NCI-H1105 treated with DMSO at 0.1 percent for 48 hours (cell line): Measurements from ENCODE around the gene STAP2.

Source experiments
- DNase-seq: peaks from one replicate; lab custom pipeline; 2025; lab: John Stamatoyannopoulos, UW

Gene STAP2, protein sequence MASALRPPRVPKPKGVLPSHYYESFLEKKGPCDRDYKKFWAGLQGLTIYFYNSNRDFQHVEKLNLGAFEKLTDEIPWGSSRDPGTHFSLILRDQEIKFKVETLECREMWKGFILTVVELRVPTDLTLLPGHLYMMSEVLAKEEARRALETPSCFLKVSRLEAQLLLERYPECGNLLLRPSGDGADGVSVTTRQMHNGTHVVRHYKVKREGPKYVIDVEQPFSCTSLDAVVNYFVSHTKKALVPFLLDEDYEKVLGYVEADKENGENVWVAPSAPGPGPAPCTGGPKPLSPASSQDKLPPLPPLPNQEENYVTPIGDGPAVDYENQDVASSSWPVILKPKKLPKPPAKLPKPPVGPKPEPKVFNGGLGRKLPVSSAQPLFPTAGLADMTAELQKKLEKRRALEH

GRCh38 chr19:4338441-4339355, at the start of gene STAP2:
Gene STAP2, minus strand, starts transcription at chr19:4338827. Its CDS starts 74 bp downstream, at chr19:4338753.
- no peak for DNase-seq

DNA sequence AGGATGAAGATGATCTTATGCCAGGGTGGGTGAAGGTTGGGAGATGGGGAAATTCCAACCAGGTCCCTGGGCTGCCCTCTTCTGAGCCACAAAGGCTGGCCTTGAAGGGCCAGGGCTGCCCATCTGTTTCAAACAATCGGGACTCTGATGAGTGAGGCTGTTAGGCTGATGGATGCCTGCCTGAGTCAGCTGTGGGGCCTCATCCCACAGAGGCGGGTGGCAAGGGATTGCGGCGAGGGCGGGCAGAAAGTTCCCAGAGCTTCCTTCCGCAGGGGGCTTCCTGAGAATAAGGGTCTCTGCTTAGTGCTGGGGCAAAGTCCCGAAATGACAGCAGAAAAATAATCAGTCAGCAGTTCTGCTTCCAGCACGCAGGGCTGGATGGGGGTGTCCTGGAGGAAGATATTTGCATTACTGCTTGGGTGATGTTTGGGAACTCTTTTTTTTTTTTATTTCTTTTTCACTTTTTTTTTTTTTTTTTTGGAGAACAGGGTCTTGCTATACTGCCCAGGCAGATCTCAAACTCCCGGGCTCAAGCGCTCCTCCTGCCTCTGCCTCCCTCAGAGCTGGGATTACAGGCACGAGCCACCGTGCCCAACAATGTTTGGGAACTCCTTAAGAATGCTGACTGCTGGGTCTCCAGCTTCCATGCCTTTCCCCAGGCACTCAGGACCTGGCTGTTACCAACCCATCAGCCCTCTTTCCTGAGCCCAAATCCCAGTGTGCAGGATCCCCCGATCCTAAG, 47.6 kb upstream of the STAP2 start:
- no peak for DNase-seq

DNA sequence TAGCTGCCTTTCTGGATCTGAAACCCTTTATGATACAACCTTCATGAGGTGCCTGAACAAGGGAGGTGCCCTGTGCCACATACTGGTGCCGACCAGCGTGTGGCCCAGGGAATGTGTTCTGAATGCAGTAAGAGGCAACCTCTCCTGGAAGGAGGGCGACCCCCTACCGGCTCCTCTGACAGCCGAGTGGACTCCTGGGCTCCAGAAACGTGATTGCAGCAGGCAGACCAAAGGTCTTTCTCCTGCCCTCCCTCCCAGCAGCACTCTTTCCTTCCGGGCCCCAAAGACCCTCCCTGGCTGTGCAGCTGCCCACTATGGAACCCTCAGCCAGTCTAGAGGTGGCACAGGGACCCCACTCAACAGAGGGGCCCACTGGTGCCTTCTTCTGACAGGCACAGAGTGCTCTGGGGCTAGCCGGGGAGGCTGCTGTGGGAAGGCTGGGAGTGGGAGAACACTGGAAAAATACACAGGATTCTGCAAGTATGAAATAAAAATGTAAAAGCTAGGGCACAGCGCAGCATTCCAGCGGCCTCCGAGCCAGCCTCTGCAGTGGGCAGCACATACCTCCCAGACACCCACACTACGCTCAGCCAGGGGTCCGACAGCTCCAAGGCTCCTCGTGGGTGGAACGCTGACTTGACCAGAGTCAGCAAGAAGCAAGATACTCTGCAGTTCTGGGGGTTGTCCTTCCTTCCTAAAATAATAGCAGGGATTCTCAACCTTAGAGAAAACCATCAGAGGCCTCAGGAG, 46.8 kb upstream of the STAP2 start:
- DNase-seq, result no peak

DNA sequence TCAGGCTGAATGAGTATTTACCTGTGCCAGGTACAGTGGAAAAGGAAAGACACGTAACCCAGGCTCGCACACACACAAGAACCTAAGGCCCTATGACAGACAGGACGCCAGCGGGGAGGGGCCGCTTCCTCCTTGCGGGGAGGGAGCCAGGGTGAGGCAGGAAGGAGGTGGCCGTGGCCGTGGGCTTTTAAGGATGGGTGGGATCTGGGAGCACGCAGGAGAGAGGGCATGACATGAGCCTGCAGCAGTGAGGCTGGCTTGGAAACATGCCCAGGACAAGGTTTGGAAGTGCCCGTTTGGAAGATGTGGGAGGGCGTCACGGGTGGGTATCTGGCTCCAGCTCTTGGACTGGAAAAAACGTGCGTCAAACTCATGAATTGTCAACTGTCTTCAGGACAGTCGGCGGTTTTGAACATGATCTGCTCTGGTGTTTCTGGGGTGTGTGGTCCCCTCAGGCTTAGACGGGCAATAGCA, 41.7 kb upstream of the STAP2 start:
- no peak for DNase-seq

DNA sequence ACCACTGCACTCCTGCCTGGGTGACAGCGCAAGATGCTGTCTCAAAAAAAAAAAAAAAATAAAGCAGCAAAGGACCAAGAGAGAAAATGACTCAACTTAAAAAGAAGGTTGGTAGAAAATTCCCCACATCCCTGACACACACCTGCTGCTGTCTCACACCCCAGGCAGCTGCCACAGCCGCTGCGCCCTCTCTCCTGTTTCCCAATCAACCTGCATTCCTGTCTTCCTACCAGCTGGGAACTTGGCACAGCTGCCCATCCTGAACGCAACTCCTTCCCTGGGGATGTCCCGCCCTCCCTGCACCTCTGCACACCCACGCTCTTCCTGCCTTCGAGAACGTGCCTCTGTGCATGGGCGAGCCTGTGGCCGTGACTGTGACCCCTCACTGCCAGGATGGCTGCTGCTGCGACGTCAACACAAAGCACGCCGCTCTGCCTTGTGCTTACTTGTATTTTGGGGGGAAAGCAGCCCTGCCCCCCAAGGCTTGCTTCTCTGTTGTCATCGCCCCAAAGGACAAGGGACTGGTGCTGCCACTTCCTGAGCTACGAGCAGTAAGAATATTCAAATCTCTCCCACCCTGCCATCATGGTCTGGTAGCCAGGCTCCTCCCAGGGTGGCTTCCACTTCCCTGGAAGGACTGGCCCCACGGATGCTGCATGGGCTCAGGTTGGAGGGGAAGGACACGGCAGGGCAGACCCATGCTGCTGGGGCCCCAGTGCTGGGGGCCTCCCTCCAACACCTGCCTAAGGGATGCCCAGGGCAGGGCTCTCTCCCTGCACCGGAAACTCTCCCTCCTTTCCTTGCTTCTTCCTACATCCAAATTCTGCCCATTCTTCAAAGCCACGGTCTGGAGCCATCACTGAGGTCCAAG, 41.0 kb upstream of the STAP2 start:
- peak; percentile 41 for DNase-seq

GRCh38 chr19:4378886-4379285, 40.3 kb upstream of the STAP2 start:
- DNase-seq, result no peak

DNA sequence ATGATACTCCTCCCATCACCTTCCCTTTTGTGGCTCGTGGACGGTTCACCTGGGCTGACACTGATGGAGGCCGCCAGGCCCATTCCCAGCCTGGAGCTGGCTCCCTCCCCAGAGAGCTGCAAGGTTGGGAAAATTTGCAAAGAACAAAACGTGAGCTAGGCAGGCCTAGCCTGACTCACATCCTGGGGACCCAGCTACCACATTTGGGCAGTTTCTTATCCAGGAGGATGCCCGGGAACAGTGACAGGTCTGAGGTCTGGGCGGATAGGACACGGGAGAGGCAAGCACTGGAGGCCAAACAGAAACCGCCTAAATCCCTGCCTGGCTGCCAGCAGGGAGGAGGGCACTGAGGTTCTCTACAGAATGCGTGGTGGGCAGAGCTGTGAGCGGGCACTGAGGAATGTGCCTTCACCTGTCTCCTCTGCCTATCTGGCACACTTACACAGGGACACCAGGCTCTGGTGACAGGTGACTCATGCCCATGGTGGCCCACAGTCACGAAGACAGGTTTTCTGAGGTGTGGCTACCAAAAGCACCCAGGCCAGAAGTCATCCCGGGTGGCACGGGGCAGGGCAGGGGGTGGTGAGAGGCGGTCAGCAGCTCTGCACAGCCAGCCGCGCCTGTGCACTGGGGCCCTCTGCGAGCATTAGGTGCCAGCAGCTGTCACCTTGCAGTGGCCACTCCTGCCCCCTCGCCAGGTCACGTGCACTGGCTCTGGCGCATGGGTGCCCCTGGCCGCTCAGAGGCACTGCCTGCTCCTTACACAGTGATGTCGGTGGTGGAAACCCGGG, 38.6 kb upstream of the STAP2 start:
- DNase-seq, result no peak

- DNase-seq, result no peak
These were observed 38.0 kb upstream of the STAP2 start for GRCh38 chr19:4376671-4376990.

DNA sequence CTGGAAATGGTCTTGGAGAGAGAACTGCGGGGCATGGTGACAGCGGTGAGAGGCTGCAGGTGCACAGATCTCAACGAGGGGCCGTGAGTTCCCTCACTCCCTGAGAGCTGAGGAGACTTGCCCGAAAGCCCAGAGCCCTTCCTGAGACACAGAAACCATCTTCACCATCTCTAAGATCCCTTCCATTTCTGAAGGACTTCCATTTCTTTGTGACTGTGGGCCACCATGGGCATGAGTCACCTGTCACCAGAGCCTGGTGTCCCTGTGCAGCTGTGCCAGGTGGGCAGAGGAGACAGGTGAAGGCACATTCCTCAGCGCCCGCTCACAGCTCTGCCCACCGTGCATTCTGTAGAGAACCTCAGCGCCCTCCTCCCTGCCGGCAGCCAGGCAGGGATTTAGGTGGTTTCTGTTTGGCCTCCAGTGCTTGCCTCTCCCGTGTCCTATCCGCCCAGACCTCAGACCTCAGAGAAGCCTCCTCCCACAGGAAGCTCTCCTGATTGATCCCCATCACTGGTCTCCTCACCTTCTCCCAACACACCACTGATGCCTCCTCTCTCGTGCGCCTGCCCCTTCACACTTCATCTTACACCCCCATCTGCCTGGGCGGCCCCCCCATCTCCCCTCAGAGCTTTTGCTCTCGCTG, 37.5 kb upstream of the STAP2 start:
- no peak for DNase-seq

DNA sequence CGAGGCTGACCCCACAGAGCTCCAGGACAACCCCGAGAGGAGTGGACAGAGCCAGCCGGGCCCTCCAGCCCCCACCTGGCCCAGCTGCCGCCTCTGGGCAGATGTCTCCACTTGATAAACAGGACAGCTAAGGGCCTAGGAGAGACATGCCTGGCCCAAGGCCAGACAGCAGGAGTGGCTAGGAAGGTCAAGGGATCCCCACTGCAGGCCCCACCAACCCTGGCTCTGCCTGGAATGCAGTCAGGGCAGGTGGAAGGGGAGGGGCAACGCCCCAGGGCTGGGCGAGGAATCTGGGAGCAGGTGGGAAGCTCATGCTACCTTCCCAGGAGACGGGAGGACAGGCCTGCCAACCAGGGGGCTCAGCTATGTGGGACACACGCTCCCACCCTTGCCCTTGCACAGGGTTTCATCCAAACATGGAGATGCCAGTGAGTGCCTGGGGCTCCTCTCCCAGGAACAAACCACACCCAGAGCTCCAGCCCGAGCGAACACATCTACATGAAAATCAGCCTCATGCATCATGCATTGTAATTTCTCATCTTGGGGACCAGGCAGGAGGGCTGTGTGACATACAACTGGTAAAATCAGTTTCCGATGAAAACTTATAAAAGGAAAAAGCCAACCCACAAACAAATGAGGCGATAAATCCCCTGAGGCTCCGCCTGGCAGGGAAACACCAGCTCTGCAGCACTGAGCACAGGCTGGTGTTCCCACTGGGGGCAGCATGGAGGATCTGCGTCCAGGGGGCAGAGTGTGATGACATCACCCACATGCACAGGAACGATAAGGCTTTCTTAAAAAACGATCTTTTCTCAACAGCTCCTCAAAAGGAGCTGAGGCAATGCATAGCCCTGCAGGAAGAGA, 36.8 kb upstream of the STAP2 start:
- DNase-seq, result no peak

DNA sequence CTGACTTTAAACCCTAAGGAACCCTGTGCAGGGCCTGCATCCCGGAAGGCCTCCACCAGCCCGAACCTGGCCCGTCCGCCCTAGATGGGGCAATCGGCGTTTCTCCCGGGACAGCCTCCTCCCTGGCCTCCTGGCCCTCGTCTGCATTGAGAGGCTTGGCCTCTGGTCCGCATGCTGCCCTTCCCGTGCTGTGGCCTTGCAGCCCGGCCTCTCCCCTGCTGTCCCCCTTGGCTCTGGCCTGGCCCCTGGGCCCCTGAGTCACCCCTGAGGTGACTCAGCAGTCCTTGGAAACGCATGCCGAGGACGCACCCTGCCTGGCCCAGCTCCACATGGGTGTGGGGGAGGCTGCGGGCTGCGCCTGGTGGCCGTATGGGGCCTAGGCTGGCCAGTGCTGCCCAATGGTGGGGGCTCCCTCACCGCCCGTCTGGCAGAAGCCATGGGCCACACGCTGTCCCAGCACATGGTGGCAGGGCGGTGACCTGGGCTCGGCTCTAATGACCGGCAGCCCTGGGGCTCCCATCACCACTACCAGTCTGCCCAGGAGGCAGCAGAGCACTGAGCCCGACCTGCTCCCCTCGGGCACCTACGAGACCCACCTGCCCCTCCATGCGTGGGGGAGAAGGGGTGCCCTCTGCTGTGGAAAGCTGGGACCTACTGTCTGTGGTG, 36.0 kb upstream of the STAP2 start:
- DNase-seq, result no peak

- DNase-seq, result no peak
These were observed 35.2 kb upstream of the STAP2 start for GRCh38 chr19:4373601-4374497.

- no peak for DNase-seq
These were observed 34.4 kb upstream of the STAP2 start for GRCh38 chr19:4373013-4373367.

DNA sequence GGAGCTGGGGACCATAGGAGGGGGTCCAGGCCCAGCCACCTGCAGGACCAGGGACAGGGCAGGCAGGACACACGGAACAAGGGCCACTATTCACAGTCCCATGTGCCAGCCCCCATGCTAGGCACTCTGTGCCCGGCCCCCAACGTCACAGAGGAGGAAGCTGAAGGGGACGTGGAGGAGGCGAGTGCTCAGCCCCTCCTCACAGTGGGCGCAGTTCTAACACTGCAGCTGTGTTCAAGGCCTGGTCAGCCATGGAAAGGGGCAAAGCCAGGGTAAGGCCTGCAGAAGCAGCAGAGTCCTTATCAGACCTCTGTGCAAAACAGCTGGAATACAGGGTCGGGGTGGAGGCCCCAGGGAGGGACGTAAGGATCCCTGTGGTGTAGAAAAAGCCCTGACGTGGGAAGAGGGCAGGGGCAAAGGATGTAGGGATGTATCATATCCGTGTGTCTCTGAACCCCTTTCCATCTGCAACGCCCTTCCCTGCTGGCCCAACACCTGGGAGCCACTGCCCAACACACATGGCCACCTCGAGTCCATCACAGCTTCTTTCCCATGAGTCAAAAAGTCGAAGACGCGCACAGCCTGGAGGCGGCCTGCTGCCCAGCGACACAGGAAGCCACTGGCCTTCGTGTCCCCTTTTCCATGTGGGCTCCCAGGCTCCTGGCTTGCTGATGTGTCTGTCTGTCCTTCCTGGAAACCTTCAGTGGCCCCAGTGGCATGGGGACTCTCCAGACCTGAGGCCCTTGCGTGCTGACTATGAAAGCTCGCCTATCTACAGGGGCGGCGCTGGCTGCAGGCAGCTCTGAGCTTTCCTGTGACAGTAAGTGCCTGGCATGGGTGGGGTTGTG, 33.8 kb upstream of the STAP2 start:
- DNase-seq, result no peak

- no peak for DNase-seq
These were observed 32.9 kb upstream of the STAP2 start for GRCh38 chr19:4371247-4372164.
